GM19452 (cell line): Measurements from ENCODE around the gene PKP4.
"Not testable (repeated sequence)": the region's sequence is repeated elsewhere in the genome, so short reads cannot be mapped to it uniquely, and the experiment has no call there.

Experiments
- ATAC-seq: cut with Tn5 transposase; IDR thresholded peaks from one replicate; pipeline ENCODE4 v1.9.1; 2021; ENCODE audit not compliant: unreplicated experiment

The PKP4 gene

GRCh38 chr2:158704724-158705465 lies 248.1 kb downstream of the PKP4 start:
- not testable (repeated sequence) for ATAC-seq

- no peak for ATAC-seq
Measured at GRCh38 chr2:158712791-158713522, 256.2 kb downstream of the PKP4 start.

DNA sequence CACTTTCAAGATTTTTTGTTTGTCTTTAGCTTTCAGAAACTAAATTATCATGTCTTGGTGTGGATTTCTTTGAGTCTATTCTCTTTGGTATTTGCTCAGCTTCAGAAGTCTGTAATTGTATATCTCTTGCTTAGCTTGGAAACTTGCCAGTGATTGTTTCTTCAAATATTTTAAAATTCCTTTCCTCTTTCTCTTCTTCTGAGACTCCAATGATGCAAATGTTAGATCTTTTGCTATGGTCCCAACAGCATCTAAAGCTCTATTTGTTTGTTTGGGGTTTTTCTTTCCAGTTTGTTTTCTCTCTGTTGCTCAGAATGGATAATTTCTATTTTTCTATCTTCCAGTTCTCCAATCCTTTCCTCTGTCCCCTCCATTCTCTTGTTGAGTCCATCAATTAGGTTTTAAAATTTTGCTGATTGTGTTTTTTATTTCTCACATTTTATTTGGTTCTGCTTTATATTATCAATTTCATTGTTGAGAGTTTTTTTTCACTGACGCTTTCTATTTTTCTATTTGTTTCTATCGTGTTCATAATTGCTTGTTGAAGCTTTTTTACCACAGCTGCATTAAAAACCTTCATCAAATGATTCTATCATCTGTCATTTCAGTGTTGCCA lies 256.9 kb downstream of the PKP4 start:
- ATAC-seq = no peak

DNA sequence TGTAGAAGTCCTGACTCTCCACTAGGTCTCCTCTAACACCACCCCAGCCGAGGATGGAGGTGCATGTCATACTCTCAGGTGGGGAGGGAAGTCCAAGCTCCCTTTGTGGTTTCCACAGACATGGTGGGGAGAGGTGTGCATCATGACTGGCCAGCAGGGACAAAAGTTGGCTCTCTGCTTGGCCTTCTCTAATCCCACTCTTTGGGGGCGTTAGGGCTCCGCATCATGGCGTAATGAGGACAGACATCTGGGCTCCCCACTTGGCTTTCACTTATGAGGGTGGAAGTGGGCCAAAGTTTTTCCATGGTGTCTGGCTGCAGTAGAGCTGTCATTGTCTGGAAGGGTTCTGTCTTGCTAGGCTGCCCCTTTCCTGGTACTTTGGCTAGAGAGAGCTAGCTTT lies 257.7 kb downstream of the PKP4 start:
- ATAC-seq = no peak

GRCh38 chr2:158715357-158715756 lies 258.6 kb downstream of the PKP4 start:
- no peak for ATAC-seq

DNA sequence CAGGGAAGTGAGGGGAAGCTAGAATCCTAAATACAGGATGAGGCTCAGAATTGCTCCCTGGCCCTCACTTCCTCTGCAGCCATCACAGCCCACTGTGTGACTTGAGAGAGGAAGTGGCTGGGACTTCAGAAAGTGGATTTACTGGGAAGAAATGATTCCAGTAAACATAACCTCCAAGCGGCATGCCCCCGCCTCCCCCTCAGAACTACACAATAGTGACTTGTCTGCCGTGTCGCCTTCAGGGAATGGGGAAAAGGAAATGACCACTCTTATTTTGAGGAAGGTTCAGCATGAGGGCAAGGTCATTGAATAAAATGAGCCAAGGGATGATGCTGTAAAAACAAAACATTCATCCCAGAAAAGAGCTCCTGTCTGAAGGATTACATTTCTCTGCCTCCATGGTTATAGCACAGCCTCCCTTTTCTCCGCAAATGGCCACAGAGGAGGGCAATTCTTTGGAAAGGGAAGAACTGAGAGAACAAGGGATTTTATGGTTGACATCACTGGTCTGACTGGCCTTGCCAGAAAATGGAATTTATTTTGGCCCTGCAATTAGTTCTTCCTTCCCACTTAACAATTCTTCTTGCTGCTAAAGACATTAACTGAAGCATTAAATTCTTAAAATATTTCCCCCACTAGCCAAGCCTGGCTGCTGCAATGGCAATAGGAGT lies 259.5 kb downstream of the PKP4 start:
- no peak for ATAC-seq

DNA sequence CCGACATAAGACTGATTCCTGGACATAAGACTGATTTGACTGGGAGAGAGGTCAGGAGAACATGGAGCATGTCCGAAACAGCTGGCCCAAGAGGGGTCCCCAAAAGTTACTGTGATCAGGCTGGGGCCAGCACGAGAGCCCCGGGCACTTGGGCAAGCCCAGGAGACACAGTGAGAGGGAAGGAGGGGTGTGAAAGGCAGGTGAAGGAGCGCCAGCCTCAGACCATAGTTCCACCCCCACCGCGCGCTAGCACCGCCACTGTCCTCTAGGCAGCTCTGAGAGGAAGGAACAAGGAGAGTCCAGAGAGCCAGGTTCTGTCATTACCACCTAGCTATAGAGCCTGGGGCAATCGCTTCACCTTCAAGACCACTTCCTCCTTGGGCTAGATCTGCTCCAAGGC lies 260.2 kb downstream of the PKP4 start:
- ATAC-seq = no peak

- no peak for ATAC-seq
Measured at GRCh38 chr2:158717366-158718195, 260.8 kb downstream of the PKP4 start.

- ATAC-seq = no peak
Measured at GRCh38 chr2:158718196-158718585, 261.4 kb downstream of the PKP4 start.

DNA sequence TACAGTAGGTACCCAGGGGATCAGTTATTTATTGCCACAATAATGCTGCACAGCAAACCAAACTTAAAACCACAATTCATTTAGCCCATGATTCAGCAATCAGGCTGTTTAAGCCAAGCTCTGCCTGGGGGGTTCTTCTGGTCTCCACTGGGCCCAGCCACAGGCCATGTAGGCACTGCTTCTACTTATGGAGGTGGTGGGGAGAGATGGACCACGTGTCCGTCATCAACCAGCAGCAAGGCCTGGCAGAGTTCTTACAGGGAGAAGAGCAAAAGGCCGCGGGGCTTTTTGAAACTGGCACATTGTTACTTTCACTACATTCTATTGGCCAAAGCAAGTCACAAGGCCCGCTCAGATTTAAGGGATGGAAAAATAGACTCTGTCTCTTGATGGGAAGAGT lies 262.1 kb downstream of the PKP4 start:
- ATAC-seq = no peak

GRCh38 chr2:158719403-158719802 lies 262.7 kb downstream of the PKP4 start:
- ATAC-seq = no peak

DNA sequence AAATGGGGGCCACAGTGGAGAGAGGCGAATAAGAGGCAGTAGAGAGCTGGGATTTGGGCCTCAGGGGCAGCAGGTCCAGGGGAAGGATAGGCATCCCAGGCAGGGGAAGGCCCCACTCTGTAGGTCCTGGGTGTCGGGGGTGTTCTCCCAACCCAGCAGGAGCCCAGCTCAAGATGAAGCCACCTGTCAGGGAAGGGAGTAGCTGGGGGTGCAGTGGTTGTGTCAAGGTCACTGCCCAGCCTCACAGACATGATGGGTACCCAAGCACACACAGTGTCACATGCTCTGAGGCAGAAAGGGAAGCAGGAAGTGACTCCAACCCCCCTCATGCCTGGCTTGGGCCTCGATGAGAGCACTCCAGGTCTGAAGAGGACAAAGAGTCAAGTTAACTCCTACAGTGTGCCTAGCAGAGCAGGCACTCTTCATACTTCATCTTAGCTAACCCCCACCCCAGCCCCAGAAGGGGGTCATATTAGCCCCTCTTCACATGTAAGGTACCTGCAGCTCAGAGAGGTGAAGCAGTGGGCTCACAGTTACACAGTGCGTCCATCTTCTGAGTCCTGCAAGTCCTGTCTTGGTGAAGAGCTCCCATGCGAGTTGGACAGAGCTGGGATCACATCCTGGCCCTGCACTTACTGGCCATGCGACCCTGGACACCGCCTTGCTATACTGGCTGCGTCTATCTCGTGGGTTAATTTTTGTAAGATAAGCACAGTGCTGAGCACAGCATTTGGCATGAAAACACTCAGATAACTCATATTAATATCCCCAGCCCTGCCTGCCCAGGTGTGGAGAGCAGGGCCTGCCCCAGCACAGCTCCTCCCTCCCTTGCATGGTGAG lies 265.7 kb downstream of the PKP4 start:
- ATAC-seq = no peak

GRCh38 chr2:158723181-158723838 lies 266.6 kb downstream of the PKP4 start:
- ATAC-seq = no peak

- ATAC-seq = no peak
Measured at GRCh38 chr2:158723921-158724802, 267.4 kb downstream of the PKP4 start.

DNA sequence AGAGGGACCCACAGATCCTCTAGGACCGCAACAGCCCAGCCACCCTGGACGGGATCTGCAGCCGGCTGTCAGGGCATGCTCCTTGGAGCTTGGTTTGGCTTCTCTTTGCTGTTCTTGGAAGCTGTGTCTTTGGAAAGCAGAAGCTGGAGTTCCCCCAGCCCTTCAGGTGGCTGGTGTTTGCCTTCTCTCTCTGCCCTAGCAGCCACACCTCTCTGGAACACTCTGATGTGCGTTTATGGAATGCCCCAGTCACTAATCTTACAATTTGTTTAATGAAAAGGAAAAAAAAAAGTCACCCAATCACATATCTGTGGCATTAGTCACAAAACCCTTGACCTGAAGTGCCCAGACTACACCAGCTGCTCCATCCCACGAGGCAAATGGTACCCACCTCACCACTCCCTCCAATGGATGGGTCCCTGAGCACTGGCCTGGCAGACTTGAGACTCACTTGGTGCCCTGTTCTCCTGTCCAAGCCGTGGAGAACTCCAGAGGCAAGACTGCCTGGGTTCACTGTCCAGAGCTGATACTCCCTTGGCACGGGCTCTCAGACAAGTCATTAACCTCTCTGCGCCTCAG lies 268.1 kb downstream of the PKP4 start:
- ATAC-seq = no peak

GRCh38 chr2:158725441-158725891 lies 268.7 kb downstream of the PKP4 start:
- no peak for ATAC-seq

DNA sequence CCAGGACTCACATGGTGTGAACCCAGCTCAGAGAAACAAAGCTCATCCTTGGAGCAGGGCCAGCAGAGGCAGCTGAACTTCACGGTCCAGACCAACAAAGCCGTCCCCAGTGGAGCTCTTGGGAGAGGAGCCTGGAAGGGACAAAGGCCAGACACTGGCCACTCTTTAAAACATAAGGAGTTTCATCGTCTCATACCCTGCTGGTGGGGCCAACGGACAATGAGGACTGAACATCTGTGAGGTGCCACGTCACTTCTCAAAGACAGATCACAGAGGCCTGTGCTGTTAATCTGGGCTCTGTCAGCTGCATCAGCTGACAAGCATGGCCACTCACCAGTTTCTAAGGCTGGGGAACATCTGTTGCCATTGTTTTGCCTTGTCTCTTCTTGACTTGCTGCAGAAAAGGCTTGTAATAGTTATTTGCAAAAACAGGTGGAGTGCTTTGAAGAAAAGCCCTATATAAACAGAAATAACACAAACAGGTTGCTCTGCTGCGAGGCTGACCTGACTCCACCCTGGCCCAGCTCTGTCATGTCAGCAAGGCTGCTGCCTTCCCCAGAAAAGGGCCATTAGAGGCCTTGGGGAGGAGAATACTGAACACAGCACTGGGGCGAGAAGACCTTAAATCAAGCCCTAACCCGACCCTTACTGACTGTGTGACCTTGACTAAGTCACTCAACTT lies 270.3 kb downstream of the PKP4 start:
- ATAC-seq = no peak
